Esophagus squamous epithelium (tissue), 4 donors: ENCODE data around the gene STYX.

Source experiments
- CTCF ChIP-seq, 6 experiments: fragments of 450-650 bp in 4 of 6; fragments of 200-600 bp in 2 of 6; sonication (generic) in 2 of 6; IDR thresholded peaks; one replicate each; pipeline ENCODE4 v1.5.1; 2016 to 2019; ENCODE audit warnings: antibody characterized with exemption in 6 of 6, mild to moderate bottlenecking in 4 of 6, moderate library complexity in 4 of 6
- POLR2A ChIP-seq, 4 donors: fragments of 450-650 bp; IDR thresholded peaks; one replicate each; pipeline ENCODE4 v1.6.1; 2017; ENCODE audit warnings: antibody characterized with exemption in 4 of 4, mild to moderate bottlenecking in 4 of 4, moderate library complexity in 3 of 4

DNA sequence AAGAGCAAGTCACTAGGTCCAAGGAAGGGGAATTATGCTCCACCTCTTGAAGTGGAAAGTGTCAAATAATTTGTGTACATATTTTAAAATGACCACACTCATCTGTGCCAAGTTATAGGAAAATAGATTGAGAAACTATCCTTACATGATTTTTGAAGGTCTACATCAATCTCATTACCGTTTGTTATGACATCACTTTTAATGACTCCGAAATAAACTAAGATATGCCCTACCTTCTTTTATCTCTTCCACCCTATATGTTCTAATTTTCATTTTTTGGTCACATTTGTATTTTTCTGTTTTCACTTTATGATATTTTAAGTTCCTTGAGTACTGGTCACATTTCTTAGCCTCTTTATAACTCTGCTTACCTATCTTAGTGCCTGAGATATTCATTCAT is 26.3 kb upstream of the STYX start:
- TF ChIP-seq CTCF (IDR thresholded peaks at IDR 0.05) (no peak), POLR2A (IDR thresholded peaks at IDR 0.05) (no peak)
